Trophoblast cell (in vitro differentiated cells and primary cell): ENCODE results near the gene AIDA.

Experiments
- DNase-seq, 2 donors: peaks; one replicate each; pipeline ENCODE4 v3.0.0-alpha.2; 2016
- H2AFZ ChIP-seq: 2 replicates; pipeline ENCODE4 v1.6.1; 2013; ENCODE audit warnings: low read length, moderate library complexity, mild to moderate bottlenecking; ENCODE audit not compliant: insufficient read depth, poor library complexity
- H2AK5ac ChIP-seq: 2 replicates; pipeline ENCODE4 v1.6.1; 2013; ENCODE audit warnings: mild to moderate bottlenecking, low read length
- H2BK120ac ChIP-seq: 2 replicates; pipeline ENCODE4 v1.6.1; 2013; ENCODE audit warnings: low read length, mild to moderate bottlenecking, moderate library complexity; ENCODE audit not compliant: insufficient read depth, poor library complexity
- H2BK12ac ChIP-seq: 2 replicates; pipeline ENCODE4 v1.6.1; 2013; ENCODE audit warnings: mild to moderate bottlenecking, low read length, moderate library complexity
- H2BK5ac ChIP-seq: 2 replicates; pipeline ENCODE4 v1.6.1; 2013; ENCODE audit warnings: low read length, low read depth, moderate library complexity, mild to moderate bottlenecking; ENCODE audit not compliant: poor library complexity
- H3K14ac ChIP-seq: 2 replicates; pipeline ENCODE4 v1.6.1; 2013; ENCODE audit warnings: mild to moderate bottlenecking, low read length
- H3K18ac ChIP-seq: 2 replicates; pipeline ENCODE4 v1.6.1; 2013; ENCODE audit warnings: mild to moderate bottlenecking, low read length
- H3K23ac ChIP-seq: 2 replicates; pipeline ENCODE4 v1.6.1; 2013; ENCODE audit warnings: low read length
- H3K27ac ChIP-seq: 2 replicates; pipeline ENCODE4 v1.5.1; 2013; ENCODE audit warnings: low read depth, mild to moderate bottlenecking, inconsistent platforms, low read length, moderate library complexity
- H3K27me3 ChIP-seq: 2 replicates; pipeline ENCODE4 v1.6.1; 2013; ENCODE audit warnings: inconsistent platforms, mild to moderate bottlenecking, low read length, moderate library complexity; ENCODE audit not compliant: insufficient read depth
- H3K36me3 ChIP-seq, 2 experiments: 1 replicate in 1 of 2; 2 replicates in 1 of 2; pipeline ENCODE4 v1.6.1; 2013; ENCODE audit warnings: low read length in 2 of 2, mild to moderate bottlenecking in 2 of 2, moderate library complexity in 1 of 2; ENCODE audit not compliant: insufficient read depth in 2 of 2, control insufficient read depth in 1 of 2
- H3K4ac ChIP-seq: 2 replicates; pipeline ENCODE4 v1.6.1; 2013; ENCODE audit warnings: low read depth, mild to moderate bottlenecking, low read length, moderate library complexity
- H3K4me1 ChIP-seq, 2 experiments: 1 replicate in 1 of 2; 2 replicates in 1 of 2; pipeline ENCODE4 v1.6.1; 2013; ENCODE audit warnings: low read length in 2 of 2, mild to moderate bottlenecking in 2 of 2, moderate library complexity in 1 of 2; ENCODE audit not compliant: insufficient read depth in 2 of 2, control insufficient read depth in 1 of 2
- H3K4me2 ChIP-seq: 2 replicates; pipeline ENCODE4 v1.6.1; 2013; ENCODE audit warnings: inconsistent platforms, mild to moderate bottlenecking, low read length, moderate library complexity
- H3K4me3 ChIP-seq: 2 replicates; pipeline ENCODE4 v1.5.1; 2013; ENCODE audit warnings: mild to moderate bottlenecking, low read depth, low read length, inconsistent platforms
- H3K79me1 ChIP-seq: one replicate; pipeline ENCODE4 v1.6.1; 2013; ENCODE audit warnings: low read length
- H3K79me2 ChIP-seq: 2 replicates; pipeline ENCODE4 v1.6.1; 2013; ENCODE audit warnings: low read length, mild to moderate bottlenecking; ENCODE audit not compliant: control insufficient read depth, insufficient read depth, poor library complexity
- H3K9ac ChIP-seq: 2 replicates; pipeline ENCODE4 v1.6.1; 2013; ENCODE audit warnings: mild to moderate bottlenecking, low read length
- H3K9me3 ChIP-seq: 2 replicates; pipeline ENCODE4 v1.6.1; 2013; ENCODE audit warnings: low read depth, mild to moderate bottlenecking, control low read depth, inconsistent platforms, low read length; ENCODE audit not compliant: insufficient read depth
- H4K12ac ChIP-seq: 2 replicates; pipeline ENCODE4 v1.6.1; 2013; ENCODE audit warnings: low read depth, mild to moderate bottlenecking, low read length, moderate library complexity
- H4K8ac ChIP-seq: 2 replicates; pipeline ENCODE4 v1.6.1; 2013; ENCODE audit warnings: low read depth, mild to moderate bottlenecking, low read length, moderate library complexity
- H4K91ac ChIP-seq: one replicate; pipeline ENCODE4 v1.6.1; 2013; ENCODE audit warnings: low read depth, mild to moderate bottlenecking, low read length, moderate library complexity
- WGBS: extraction: QIAGEN DNeasy Blood & Tissue Kit; methylation state at CpG from one replicate; pipeline ENCODE4 v1.1.7; 2013; ENCODE audit warnings: missing lambda C conversion rate; ENCODE audit not compliant: insufficient read length, insufficient coverage; ENCODE audit errors: extremely low coverage; 5-methylcytosine and 5-hydroxymethylcytosine counted together

Gene AIDA

GRCh38 chr1:222736470-222736869 is 24.2 kb upstream of the AIDA start:
- H2AFZ ChIP-seq: no peak overlapping the region
- H3K4me1 ChIP-seq: no peaks in the 10 kb centered on the region
- H3K9me3 ChIP-seq: no peaks in the 10 kb centered on the region
- WGBS: no CpG with 5 or more reads among the region's 5 CpGs
- H2BK5ac ChIP-seq: no peak overlapping the region
- H2BK120ac ChIP-seq: no peak overlapping the region
- peaks cover 3 to 7% of the 10 kb centered on the region in 2 experiments for H3K36me3 ChIP-seq
- H2AK5ac ChIP-seq: no peak overlapping the region
- H2BK12ac ChIP-seq: no peak overlapping the region
- no peak overlapping the region for H3K27ac ChIP-seq
- H3K79me2 ChIP-seq: no peaks in the 10 kb centered on the region
- H4K8ac ChIP-seq: no peak overlapping the region
- H3K23ac ChIP-seq: no peak overlapping the region
- DNase-seq: no peak
- H4K91ac ChIP-seq: no peak overlapping the region
- no peak overlapping the region for H3K14ac ChIP-seq
- no peaks in the 10 kb centered on the region for H3K79me1 ChIP-seq
- no peak overlapping the region for H4K12ac ChIP-seq
- H3K18ac ChIP-seq: no peak overlapping the region
- no peak overlapping the region for H3K4me3 ChIP-seq
- H3K4ac ChIP-seq: no peak overlapping the region
- H3K4me2 ChIP-seq: no peak overlapping the region
- no peak overlapping the region for H3K9ac ChIP-seq
- no peaks in the 10 kb centered on the region for H3K27me3 ChIP-seq

- Histone ChIP-seq H3K4me3 (no peak overlapping the region), H3K27ac (no peak overlapping the region), H3K18ac (no peak overlapping the region), H3K27me3 (no peaks in the 10 kb centered on the region), H3K23ac (no peak overlapping the region), H2BK5ac (no peak overlapping the region), H4K8ac (no peak overlapping the region), H2AFZ (no peak overlapping the region), H3K14ac (no peak overlapping the region), H2AK5ac (no peak overlapping the region), H3K9ac (no peak overlapping the region), H3K9me3 (no peaks in the 10 kb centered on the region), H4K12ac (no peak overlapping the region), H3K36me3 (peaks cover 7 to 11% of the 10 kb centered on the region in 2 experiments), H4K91ac (no peak overlapping the region), H2BK120ac (no peak overlapping the region), H3K4ac (no peak overlapping the region), H2BK12ac (no peak overlapping the region), H3K4me2 (no peak overlapping the region), H3K79me1 (no peaks in the 10 kb centered on the region), H3K79me2 (no peaks in the 10 kb centered on the region), H3K4me1 (no peaks in the 10 kb centered on the region)
- no CpG with 5 or more reads among the region's 1 CpG for WGBS
- DNase-seq: no peak
Measured at GRCh38 chr1:222734740-222735139, 22.4 kb upstream of the AIDA start.

- Histone ChIP-seq H3K36me3 (peaks cover 7 to 11% of the 10 kb centered on the region in 2 experiments), H2AFZ (no peak overlapping the region)
Measured at GRCh38 chr1:222732216-222733159, 20.2 kb upstream of the AIDA start.

GRCh38 chr1:222730866-222731265 is 18.6 kb upstream of the AIDA start:
- no peak overlapping the region for H2BK12ac ChIP-seq
- no CpG with 5 or more reads among the region's 1 CpG for WGBS

More at GRCh38 chr1:222732216-222733159, 20.2 kb upstream of the AIDA start:
- no peak overlapping the region for H3K18ac ChIP-seq
- no peak overlapping the region for H4K8ac ChIP-seq
- no peak overlapping the region for H3K4me3 ChIP-seq
- no peak overlapping the region for H2BK120ac ChIP-seq
- no peaks in the 10 kb centered on the region for H3K79me1 ChIP-seq
- no peak overlapping the region for H2AK5ac ChIP-seq
- H4K12ac ChIP-seq: no peak overlapping the region
- WGBS: no CpG with 5 or more reads among the region's 3 CpGs
- H3K14ac ChIP-seq: no peak overlapping the region
- no peaks in the 10 kb centered on the region for H3K9me3 ChIP-seq
- H3K27ac ChIP-seq: no peak overlapping the region
- H3K23ac ChIP-seq: no peak overlapping the region
- no peak overlapping the region for H3K9ac ChIP-seq
- H3K4me2 ChIP-seq: no peak overlapping the region
- H3K4ac ChIP-seq: no peak overlapping the region
- H3K4me1 ChIP-seq: no peaks in the 10 kb centered on the region
- no peak overlapping the region for H4K91ac ChIP-seq
- H2BK12ac ChIP-seq: no peak overlapping the region
- H3K79me2 ChIP-seq: no peaks in the 10 kb centered on the region
- no peak for DNase-seq
- no peaks in the 10 kb centered on the region for H3K27me3 ChIP-seq
- no peak overlapping the region for H2BK5ac ChIP-seq

More at GRCh38 chr1:222730866-222731265, 18.6 kb upstream of the AIDA start:
- H4K8ac ChIP-seq: no peak overlapping the region
- no peak overlapping the region for H3K23ac ChIP-seq
- no peaks in the 10 kb centered on the region for H3K27me3 ChIP-seq
- no peak overlapping the region for H3K9ac ChIP-seq
- H3K4ac ChIP-seq: no peak overlapping the region
- H3K36me3 ChIP-seq: peaks cover 10 to 17% of the 10 kb centered on the region in 2 experiments
- H3K27ac ChIP-seq: no peak overlapping the region
- H4K12ac ChIP-seq: no peak overlapping the region
- H3K9me3 ChIP-seq: no peaks in the 10 kb centered on the region
- no peak overlapping the region for H2BK5ac ChIP-seq
- H3K4me1 ChIP-seq: no peaks in the 10 kb centered on the region
- DNase-seq: no peak
- H3K4me2 ChIP-seq: no peak overlapping the region
- H4K91ac ChIP-seq: no peak overlapping the region
- H2AK5ac ChIP-seq: no peak overlapping the region
- no peak overlapping the region for H2BK120ac ChIP-seq
- H3K18ac ChIP-seq: no peak overlapping the region
- no peaks in the 10 kb centered on the region for H3K79me1 ChIP-seq
- H3K4me3 ChIP-seq: no peak overlapping the region
- no peak overlapping the region for H3K14ac ChIP-seq
- no peak overlapping the region for H2AFZ ChIP-seq
- no peaks in the 10 kb centered on the region for H3K79me2 ChIP-seq
